Endothelial cell (in vitro differentiated cells): ENCODE measurements around the gene KCNJ4. TPM values are rescaled to one million over a fixed set of nuclear protein-coding genes. Genes with fewer than 3 reads are reported as not detected.
A peak's percentile ranks its signal among the peaks of the same experiment; 100 is the strongest.
"Not testable (repeated sequence)": the region's sequence is repeated elsewhere in the genome, so short reads cannot be mapped to it uniquely, and the experiment has no call there.

ENCODE experiments used
- DNase-seq: peaks from one replicate; pipeline ENCODE4 v3.0.0; 2021; ENCODE audit warnings: low spot score
- H3K27ac Mint-ChIP-seq: one replicate; pipeline ENCODE4 v1.8.0; 2021; ENCODE audit warnings: mixed read lengths, inconsistent platforms; ENCODE audit not compliant: unreplicated experiment
- H3K27me3 Mint-ChIP-seq: one replicate; pipeline ENCODE4 v1.8.0; 2021; ENCODE audit warnings: mild to moderate bottlenecking, moderate library complexity, mixed read lengths, inconsistent platforms; ENCODE audit not compliant: unreplicated experiment
- H3K36me3 Mint-ChIP-seq: one replicate; pipeline ENCODE4 v1.8.0; 2021; ENCODE audit warnings: mild to moderate bottlenecking, low read depth, mixed read lengths, inconsistent platforms; ENCODE audit not compliant: unreplicated experiment
- H3K4me1 Mint-ChIP-seq: one replicate; pipeline ENCODE4 v1.8.0; 2021; ENCODE audit warnings: mild to moderate bottlenecking, mixed read lengths, inconsistent platforms; ENCODE audit not compliant: unreplicated experiment
- H3K4me3 Mint-ChIP-seq: one replicate; pipeline ENCODE4 v1.8.0; 2021; ENCODE audit warnings: mild to moderate bottlenecking, mixed read lengths, inconsistent platforms; ENCODE audit not compliant: unreplicated experiment
- H3K9me3 Mint-ChIP-seq: one replicate; pipeline ENCODE4 v1.8.0; 2021; ENCODE audit warnings: mixed read lengths, inconsistent platforms; ENCODE audit not compliant: unreplicated experiment
- total RNA-seq: library from RNA; stranded (reverse); fragmentation: NEBNext Ultra II Directional; extraction: Animal tissue kit (Norgen Biotek cat#: 25700); gene quantifications from one replicate; pipeline ENCODE4 v1.2.1, GENCODE V29; 2021; ENCODE audit not compliant: unreplicated experiment
- TF ChIP-seq, protein P1 (sequence below): fragments of 200-600 bp; sonication (generic); IDR thresholded peaks from one replicate; pipeline ENCODE4 v1.5.0; 2021; ENCODE audit warnings: antibody characterized with exemption; ENCODE audit not compliant: unreplicated experiment

The KCNJ4 gene
- total RNA-seq, 1 donor from 2014 or later: 0.21 TPM

DNA sequence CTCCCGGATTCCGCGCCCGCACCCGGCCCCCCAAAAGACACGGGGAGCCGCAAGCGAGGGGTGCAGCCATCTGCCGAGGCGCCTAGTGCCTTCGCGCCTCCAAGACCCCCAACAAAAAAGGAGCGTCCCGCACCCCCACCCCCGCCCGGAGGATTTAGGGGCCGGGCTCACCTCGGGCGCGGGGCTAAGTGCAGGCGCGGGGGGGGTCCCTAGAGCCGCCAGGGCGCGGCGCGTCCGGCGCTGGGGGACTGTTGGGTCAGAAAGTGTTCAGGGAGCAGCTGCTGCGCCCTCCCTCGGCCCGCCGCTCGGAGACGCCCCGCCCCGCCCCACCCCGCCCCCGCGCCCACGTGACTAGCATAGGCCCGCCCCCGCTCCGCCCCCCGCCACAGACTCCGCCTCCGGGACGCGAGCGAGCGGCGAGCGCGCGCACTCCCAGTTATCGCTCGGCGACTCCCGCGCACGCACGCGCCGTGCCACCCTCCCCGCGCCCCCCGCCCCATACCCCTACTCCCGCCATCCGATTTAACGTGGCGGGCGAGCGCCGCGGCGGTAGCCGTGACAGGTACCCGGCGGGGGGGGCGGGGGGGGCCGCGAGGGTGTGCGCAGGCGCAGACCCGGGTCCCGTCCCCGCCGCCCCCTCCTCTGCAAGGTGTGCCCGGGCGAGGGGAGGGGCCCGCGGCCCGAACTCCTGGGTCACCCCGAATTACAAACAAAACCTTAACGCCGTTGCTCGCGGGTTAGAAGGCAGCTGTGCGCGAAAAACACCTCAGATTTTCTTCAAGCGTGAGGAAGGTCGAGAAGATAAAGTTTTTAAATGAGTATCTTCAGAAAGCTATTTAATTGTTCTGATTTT, 56.2 kb downstream of the KCNJ4 start:
- peaks cover 13% of the 10 kb centered on the region for H3K27me3 Mint-ChIP-seq
- H3K4me3 Mint-ChIP-seq: peak overlapping the region; percentile 92
- peak; percentile 91 for DNase-seq
- TF ChIP-seq, protein P1, sequence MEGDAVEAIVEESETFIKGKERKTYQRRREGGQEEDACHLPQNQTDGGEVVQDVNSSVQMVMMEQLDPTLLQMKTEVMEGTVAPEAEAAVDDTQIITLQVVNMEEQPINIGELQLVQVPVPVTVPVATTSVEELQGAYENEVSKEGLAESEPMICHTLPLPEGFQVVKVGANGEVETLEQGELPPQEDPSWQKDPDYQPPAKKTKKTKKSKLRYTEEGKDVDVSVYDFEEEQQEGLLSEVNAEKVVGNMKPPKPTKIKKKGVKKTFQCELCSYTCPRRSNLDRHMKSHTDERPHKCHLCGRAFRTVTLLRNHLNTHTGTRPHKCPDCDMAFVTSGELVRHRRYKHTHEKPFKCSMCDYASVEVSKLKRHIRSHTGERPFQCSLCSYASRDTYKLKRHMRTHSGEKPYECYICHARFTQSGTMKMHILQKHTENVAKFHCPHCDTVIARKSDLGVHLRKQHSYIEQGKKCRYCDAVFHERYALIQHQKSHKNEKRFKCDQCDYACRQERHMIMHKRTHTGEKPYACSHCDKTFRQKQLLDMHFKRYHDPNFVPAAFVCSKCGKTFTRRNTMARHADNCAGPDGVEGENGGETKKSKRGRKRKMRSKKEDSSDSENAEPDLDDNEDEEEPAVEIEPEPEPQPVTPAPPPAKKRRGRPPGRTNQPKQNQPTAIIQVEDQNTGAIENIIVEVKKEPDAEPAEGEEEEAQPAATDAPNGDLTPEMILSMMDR: no peak
- H3K9me3 Mint-ChIP-seq: no peaks in the 10 kb centered on the region
- peaks cover 3% of the 10 kb centered on the region for H3K36me3 Mint-ChIP-seq
- peak overlapping the region; percentile 90 for H3K27ac Mint-ChIP-seq
- H3K4me1 Mint-ChIP-seq: peaks cover 25% of the 10 kb centered on the region

DNA sequence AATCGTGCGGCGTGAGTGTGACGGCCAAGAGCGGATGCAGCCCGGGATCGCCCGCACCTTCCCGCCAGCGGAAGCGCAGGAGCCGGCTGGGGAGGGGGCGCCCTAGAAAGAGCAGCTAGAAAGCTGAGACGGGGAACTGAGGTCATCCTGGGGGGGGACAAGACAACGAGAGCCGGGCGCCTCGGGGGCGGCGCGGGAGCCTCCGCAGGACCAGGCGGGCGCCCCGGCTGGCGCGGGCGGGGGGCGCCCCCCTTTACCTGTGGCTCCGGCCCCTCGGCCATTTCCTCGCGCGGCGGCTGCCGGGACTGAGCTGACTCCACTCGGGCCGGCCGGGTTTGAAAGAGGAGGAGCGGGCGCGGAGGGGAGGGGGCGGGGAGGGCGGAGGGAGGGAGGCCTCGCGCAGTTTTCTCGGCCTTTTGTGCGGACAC, 56.8 kb downstream of the KCNJ4 start:
- DNase-seq: peak; percentile 76
- H3K4me1 Mint-ChIP-seq: peaks cover 29% of the 10 kb centered on the region
- H3K4me3 Mint-ChIP-seq: peak overlapping the region; percentile 86
- H3K9me3 Mint-ChIP-seq, H3K36me3 Mint-ChIP-seq: not testable (repeated sequence)
- H3K27ac Mint-ChIP-seq: peak overlapping the region; percentile 64
- H3K27me3 Mint-ChIP-seq: peaks cover 13% of the 10 kb centered on the region

DNA sequence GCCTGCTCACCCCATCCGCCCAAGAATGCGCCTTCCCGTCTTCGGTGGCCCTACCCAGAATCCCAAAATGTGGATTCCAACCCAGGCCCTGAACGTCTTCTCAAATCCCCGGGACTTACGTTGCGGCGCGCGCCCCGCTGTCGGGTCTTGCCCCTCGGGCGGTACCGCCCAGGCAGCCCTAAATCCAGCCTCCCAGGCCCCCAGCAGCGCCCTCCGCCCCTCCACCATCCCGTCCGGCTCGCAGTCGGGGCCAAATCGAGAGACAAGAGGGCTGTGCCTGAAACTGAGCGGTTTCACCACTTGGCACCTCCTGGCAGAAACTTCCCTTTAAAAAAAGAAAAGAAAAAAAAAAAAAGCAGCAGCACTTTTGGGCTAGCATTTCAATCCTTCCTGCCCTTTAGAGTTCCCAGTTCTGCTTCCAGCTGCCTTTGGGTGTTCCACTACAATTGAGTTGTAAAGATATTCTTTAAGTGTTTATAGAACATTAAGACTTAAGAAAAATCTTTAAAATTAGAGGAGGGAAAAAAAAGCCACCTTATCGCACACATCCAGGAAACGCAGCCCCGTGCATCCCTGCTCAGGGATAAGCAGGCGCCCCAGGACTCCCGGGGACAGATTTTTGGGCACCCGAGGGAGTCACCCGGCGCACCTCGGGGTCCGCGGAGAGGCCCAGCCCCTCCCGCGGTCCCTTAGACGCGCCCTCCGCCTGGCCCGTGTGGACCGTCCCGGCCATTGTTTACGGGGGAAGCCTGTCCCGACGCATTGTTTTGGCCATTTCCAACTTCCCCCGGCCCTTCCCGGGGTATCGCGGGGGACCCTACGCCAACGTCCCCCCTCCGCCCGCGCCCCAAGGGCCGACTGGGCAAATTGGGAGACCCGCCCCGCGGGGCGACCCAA, 57.6 kb downstream of the KCNJ4 start:
- H3K4me3 Mint-ChIP-seq: peak overlapping the region; percentile 94
- DNase-seq: peak; percentile 49
- peaks cover 3% of the 10 kb centered on the region for H3K36me3 Mint-ChIP-seq
- H3K27me3 Mint-ChIP-seq: peaks cover 13% of the 10 kb centered on the region
- H3K27ac Mint-ChIP-seq: peak overlapping the region; percentile 94
- H3K4me1 Mint-ChIP-seq: peaks cover 33% of the 10 kb centered on the region
- TF ChIP-seq, protein P1: no peak
- no peaks in the 10 kb centered on the region for H3K9me3 Mint-ChIP-seq

DNA sequence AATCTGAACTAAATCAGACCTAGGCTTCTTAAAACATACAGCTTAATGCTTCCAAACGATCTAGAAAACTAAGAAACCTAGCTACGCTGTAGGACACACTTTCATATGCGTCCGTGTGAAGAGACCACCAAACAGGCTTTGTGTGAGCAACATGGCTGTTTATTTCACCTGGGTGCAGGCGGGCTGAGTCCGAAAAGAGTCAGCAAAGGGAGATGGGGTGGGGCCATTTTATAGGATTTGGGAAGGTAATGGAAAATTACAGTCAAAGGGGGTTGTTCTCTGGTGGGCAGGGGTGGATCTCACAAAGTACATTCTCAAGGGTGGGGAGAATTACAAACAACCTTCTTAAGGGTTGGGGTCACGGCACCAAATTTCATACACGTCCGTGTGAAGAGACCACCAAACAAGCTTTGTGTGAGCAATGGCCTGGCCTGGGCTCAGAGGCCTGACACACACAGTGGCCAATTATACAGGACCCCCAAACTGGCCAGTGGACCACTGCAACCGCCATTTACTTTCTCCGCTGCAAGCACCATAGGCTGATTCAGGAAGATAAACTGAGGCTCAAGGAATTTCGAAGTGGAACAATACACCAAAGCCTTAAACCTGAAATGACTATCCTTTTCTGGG, 58.4 kb downstream of the KCNJ4 start:
- peaks cover 13% of the 10 kb centered on the region for H3K27me3 Mint-ChIP-seq
- H3K4me3 Mint-ChIP-seq: peak overlapping the region; percentile 94
- not testable (repeated sequence) for H3K36me3 Mint-ChIP-seq, DNase-seq, H3K9me3 Mint-ChIP-seq
- H3K4me1 Mint-ChIP-seq: peaks cover 33% of the 10 kb centered on the region
- peak overlapping the region; percentile 94 for H3K27ac Mint-ChIP-seq

DNA sequence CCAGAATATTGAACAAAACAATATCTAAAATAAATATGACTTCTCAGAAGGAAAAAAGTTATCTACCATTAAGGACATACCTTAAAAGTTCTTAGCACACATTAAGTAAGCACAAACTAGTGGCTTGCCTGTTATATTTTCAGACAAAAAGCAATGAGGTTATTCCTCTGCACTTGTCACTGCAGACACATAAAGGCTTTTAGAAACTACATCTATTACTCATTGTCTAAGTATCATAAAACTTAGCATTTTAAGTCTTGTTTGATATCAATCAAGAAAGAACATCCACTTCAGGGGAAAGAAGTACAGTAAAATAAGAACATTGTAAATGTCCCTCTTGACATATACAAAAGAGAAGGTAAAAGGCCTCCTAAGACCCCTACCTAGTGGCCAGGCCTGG, 59.1 kb downstream of the KCNJ4 start:
- Mint-ChIP-seq H3K27me3 (peaks cover 13% of the 10 kb centered on the region), H3K4me1 (peaks cover 36% of the 10 kb centered on the region), H3K27ac (peak overlapping the region; percentile 94), H3K4me3 (peak overlapping the region; percentile 94)
- not testable (repeated sequence) for H3K9me3 Mint-ChIP-seq, DNase-seq, H3K36me3 Mint-ChIP-seq

DNA sequence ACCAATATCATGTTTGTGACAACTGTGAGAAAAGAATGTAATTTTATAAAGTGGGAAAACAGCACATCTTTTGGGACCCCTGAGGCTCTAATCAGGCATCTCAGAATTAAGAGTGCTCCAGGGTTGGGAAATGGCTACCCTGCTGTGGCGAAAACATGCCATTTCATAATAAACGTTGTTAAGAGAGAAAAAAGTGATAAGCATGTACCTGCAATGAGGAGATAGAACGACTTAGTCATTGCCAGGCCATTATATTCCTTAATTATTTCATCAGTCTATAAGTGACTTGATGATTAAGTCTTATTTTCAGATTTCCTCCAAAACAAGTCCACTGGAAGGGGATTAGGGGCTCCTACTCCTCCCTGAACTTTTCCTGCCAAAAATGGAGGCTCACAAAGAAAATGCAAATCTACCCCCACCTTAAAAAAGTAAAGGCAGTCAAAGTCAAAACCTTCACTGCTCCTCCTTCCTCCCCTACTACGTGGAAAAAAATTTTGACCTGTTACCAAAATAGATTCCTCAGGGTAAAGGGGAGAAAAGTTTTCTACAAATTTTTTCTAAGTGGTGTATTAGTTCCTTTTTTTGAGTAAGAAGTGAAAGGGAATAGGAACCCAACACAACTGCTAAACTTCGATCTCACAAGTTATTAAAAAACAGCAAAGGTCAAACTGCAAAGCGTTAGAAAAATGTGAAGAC, 59.9 kb downstream of the KCNJ4 start:
- Mint-ChIP-seq H3K27me3 (peaks cover 13% of the 10 kb centered on the region), H3K4me3 (peak overlapping the region; percentile 28), H3K27ac (peak overlapping the region; percentile 58), H3K4me1 (peaks cover 44% of the 10 kb centered on the region)
- not testable (repeated sequence) for H3K9me3 Mint-ChIP-seq, DNase-seq, H3K36me3 Mint-ChIP-seq

DNA sequence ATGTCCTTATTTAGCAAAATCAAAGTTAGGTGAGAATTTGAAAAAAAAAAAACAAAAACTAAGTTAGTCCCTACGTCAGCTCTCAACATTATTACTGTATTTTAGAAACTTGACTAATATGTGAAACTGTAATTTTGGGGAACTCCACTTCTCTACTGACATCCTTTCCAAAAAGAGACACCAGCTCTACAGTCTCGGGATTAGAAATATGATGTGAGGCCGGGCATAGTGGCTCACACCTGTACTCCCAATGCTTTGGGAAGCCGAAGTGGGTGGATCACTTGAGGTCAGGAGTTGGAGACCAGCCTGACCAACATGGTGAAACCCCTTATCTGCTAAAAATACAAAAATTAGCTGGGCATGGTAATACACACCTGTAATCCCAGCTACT, 65.6 kb downstream of the KCNJ4 start:
- H3K27me3 Mint-ChIP-seq, DNase-seq, H3K27ac Mint-ChIP-seq, H3K9me3 Mint-ChIP-seq, H3K36me3 Mint-ChIP-seq, H3K4me3 Mint-ChIP-seq: not testable (repeated sequence)
- peaks cover 49% of the 10 kb centered on the region for H3K4me1 Mint-ChIP-seq

DNA sequence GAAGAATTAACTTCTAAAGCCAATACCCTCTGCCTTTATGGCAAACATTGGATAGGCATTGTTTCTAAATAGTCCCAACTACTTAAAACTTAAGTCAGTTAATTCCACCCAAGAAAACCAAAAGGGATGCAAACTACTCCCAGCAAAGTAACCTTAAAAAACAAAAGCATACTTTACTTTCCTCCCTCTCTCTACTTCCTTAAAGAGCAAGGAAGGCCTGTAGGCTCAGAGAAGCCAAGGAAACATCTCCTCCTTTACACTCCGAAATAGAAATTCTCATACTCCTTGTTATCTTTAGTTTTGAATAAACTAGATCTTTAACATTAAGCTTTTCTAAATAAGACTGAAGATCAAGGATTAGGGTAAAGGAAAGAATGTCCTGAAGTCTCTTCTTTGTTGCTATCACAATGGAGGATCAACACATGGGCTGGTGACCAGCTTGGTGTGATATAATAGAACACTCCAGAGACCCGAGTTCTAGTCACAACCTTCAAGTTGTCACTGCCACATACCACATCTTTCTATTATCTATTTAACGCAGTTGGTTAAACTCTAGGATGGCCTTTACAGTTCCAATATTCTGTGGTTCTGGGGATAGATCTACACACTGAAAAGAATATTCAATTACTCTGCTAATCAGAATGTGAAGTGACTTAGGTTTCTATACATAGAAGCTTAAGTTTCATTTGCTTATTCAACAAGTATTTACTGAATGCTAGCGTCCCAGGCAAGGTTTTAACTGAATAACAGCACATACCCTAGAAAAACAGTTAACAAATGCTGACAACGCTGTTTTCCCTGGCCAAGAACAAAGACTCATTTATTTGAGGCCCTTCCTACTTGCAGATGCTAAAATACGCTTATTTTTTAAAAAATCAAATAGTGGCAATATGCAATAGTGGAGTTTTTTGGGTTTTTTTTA, 66.2 kb downstream of the KCNJ4 start:
- H3K27me3 Mint-ChIP-seq, H3K4me3 Mint-ChIP-seq, H3K27ac Mint-ChIP-seq, H3K36me3 Mint-ChIP-seq, H3K9me3 Mint-ChIP-seq, DNase-seq: not testable (repeated sequence)
- H3K4me1 Mint-ChIP-seq: peaks cover 45% of the 10 kb centered on the region
